ENCODE results near the gene REEP1.

DNA sequence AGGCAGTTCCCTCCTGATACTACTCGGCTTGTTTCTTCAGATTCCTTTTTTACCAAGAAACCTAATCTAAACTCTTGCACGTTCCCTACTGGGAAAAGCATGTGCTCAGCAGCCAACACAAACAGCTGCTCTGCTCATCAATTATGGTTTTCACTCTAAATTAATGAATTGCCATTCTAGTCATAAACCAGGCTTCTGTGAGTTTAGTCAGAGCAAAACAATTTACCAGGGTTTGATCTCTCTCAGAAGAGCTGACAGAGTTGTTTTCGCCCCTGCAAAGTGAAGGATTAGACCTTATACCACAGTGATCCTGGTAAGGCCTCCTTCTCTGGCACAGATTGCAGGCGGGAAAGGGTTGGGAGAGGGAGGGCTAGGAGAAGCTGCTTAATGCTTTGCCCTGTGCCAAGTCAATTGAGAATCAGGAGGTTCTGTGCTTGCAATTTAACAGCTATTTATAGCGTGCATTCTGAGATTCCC, 57.2 kb downstream of the REEP1 start:
- TF ChIP-seq, protein P1, sequence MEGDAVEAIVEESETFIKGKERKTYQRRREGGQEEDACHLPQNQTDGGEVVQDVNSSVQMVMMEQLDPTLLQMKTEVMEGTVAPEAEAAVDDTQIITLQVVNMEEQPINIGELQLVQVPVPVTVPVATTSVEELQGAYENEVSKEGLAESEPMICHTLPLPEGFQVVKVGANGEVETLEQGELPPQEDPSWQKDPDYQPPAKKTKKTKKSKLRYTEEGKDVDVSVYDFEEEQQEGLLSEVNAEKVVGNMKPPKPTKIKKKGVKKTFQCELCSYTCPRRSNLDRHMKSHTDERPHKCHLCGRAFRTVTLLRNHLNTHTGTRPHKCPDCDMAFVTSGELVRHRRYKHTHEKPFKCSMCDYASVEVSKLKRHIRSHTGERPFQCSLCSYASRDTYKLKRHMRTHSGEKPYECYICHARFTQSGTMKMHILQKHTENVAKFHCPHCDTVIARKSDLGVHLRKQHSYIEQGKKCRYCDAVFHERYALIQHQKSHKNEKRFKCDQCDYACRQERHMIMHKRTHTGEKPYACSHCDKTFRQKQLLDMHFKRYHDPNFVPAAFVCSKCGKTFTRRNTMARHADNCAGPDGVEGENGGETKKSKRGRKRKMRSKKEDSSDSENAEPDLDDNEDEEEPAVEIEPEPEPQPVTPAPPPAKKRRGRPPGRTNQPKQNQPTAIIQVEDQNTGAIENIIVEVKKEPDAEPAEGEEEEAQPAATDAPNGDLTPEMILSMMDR (conservative IDR thresholded peaks at IDR 0.05; ENCODE audit: low read depth, low read length), result no peak
- TF ChIP-seq EZH2 (IDR thresholded peaks at IDR 0.05; ENCODE audit: borderline replicate concordance, low read depth, low read length, poor library complexity, severe bottlenecking), result no peak
